ENCODE measurements around the gene FAHD2B.
"Not testable (repeated sequence)": the region's sequence is repeated elsewhere in the genome, so short reads cannot be mapped to it uniquely, and the experiment has no call there.

The FAHD2B gene

GRCh38 chr2:97095661-97096060 lies 979 bp upstream of the FAHD2B start:
- H3K36me3 ChIP-seq (ENCODE audit: control insufficient read depth, insufficient read depth, low read length), result no peaks in the 10 kb centered on the region
- no peak for DNase-seq (ENCODE audit: extremely low read depth, insufficient read length)
- no peak overlapping the region for H3K4me3 ChIP-seq (replicated peaks; ENCODE audit: low read depth, low read length)
- H3K27me3 ChIP-seq (replicated peaks; ENCODE audit: control insufficient read depth, insufficient read depth, low read length), result no peaks in the 10 kb centered on the region
- no peak for TF ChIP-seq CTCF (IDR thresholded peaks at IDR 0.05; ENCODE audit: insufficient read depth, low read length, poor library complexity, severe bottlenecking)

- H3K4me3 ChIP-seq (replicated peaks; ENCODE audit: low read depth, low read length), result peak overlapping the region; percentile 39; the same call in 1 of the 2 replicates
- not testable (repeated sequence) for H3K27me3 ChIP-seq (replicated peaks; ENCODE audit: control insufficient read depth, insufficient read depth, low read length); DNase-seq (ENCODE audit: extremely low read depth, insufficient read length); H3K36me3 ChIP-seq (ENCODE audit: control insufficient read depth, insufficient read depth, low read length)
These were observed 505 bp downstream of the FAHD2B start for GRCh38 chr2:97093983-97094771.

GRCh38 chr2:97092946-97093345 lies 1.7 kb downstream of the FAHD2B start:
- not testable (repeated sequence) for DNase-seq (ENCODE audit: extremely low read depth, insufficient read length); H3K4me3 ChIP-seq (replicated peaks; ENCODE audit: low read depth, low read length); H3K36me3 ChIP-seq (ENCODE audit: control insufficient read depth, insufficient read depth, low read length); H3K27me3 ChIP-seq (replicated peaks; ENCODE audit: control insufficient read depth, insufficient read depth, low read length)

GRCh38 chr2:97088706-97089105 lies 6.0 kb downstream of the FAHD2B start:
- H3K36me3 ChIP-seq (ENCODE audit: control insufficient read depth, insufficient read depth, low read length); DNase-seq (ENCODE audit: extremely low read depth, insufficient read length); H3K4me3 ChIP-seq (replicated peaks; ENCODE audit: low read depth, low read length); H3K27me3 ChIP-seq (replicated peaks; ENCODE audit: control insufficient read depth, insufficient read depth, low read length): not testable (repeated sequence)

DNA sequence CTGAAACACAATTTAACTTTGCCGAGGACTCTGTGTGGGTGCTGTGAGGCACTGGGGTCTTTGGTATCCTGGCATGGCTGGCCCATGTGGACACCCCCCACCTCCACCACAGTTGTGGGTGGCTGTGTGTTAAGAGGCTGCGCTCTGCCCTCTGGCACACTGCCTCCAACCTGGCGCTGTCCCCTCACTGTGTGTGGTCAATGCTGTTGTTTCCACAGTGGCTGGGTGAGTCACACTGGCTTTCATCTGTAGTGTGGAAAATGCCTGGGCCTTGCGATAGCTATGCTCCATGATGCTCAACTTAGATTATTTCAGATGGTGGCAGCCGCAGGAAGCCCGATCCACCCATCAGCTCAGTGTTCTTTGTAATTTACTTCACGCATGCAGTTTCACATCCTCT lies 9.6 kb downstream of the FAHD2B start:
- H3K27me3 ChIP-seq (replicated peaks; ENCODE audit: control insufficient read depth, insufficient read depth, low read length); H3K36me3 ChIP-seq (ENCODE audit: control insufficient read depth, insufficient read depth, low read length); H3K4me3 ChIP-seq (replicated peaks; ENCODE audit: low read depth, low read length); DNase-seq (ENCODE audit: extremely low read depth, insufficient read length): not testable (repeated sequence)

DNA sequence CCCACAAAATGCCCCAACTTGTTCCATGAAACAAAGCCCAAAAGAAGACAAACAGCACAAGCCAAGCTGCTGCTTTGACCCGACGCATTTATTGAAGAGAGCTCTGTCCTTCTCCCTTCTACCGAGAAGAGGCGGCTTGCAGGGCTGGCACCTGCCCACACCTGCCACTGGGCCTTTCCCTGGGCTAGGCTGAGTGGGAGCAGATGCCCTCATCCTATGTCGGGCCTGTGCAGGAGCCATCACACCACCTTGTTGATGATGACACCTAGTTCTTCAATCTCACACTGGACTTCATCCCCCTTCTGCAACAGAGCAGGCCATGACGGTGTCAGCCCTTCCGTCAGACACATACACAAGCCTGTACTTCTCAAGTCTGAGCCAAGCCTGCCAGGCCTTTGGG lies 11.2 kb downstream of the FAHD2B start:
- H3K4me3 ChIP-seq (replicated peaks; ENCODE audit: low read depth, low read length); H3K27me3 ChIP-seq (replicated peaks; ENCODE audit: control insufficient read depth, insufficient read depth, low read length); H3K36me3 ChIP-seq (ENCODE audit: control insufficient read depth, insufficient read depth, low read length); DNase-seq (ENCODE audit: extremely low read depth, insufficient read length): not testable (repeated sequence)

DNA sequence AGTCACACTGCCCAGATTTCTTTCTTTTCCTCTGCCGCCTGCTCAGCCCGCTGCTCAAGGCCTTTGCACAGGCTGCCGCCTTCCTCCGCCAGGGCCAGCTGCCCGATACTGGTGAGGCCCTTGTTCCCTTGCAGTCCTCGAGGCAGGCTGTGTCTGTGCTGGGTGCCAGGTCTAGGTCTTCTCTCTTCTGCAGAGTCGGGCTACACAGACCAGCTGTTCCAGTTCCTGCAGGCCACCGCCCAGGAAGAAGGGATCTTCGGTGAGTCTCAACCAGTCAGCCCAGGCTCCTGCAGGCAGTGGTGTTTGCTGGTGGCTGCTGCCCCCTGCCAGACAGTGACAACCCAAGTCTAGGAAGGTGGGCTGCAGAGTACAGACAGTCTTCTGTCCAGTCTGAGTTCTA lies 12.5 kb downstream of the FAHD2B start:
- not testable (repeated sequence) for H3K27me3 ChIP-seq (replicated peaks; ENCODE audit: control insufficient read depth, insufficient read depth, low read length); H3K4me3 ChIP-seq (replicated peaks; ENCODE audit: low read depth, low read length); H3K36me3 ChIP-seq (ENCODE audit: control insufficient read depth, insufficient read depth, low read length); DNase-seq (ENCODE audit: extremely low read depth, insufficient read length)

DNA sequence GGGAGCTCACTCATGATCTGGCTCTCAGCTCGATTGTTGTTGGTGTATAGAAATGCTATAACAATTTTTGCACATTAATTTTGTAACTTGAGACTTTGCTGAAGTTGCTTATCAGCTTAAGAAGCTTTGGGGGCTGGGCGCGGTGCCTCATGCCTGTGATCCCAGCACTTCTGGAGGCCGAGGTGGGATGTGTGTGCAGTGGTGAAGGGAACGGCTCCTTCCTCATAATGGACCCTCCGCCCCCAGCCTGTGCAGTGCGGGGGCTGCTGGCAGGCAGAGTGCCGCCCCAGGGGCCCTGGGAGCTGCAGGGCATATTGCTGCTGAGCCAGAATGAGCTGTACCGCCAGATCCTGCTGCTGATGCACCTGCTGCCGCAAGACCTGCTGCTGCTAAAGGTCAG lies 13.8 kb downstream of the FAHD2B start:
- H3K27me3 ChIP-seq (replicated peaks; ENCODE audit: control insufficient read depth, insufficient read depth, low read length); H3K36me3 ChIP-seq (ENCODE audit: control insufficient read depth, insufficient read depth, low read length); H3K4me3 ChIP-seq (replicated peaks; ENCODE audit: low read depth, low read length); DNase-seq (ENCODE audit: extremely low read depth, insufficient read length): not testable (repeated sequence)

DNA sequence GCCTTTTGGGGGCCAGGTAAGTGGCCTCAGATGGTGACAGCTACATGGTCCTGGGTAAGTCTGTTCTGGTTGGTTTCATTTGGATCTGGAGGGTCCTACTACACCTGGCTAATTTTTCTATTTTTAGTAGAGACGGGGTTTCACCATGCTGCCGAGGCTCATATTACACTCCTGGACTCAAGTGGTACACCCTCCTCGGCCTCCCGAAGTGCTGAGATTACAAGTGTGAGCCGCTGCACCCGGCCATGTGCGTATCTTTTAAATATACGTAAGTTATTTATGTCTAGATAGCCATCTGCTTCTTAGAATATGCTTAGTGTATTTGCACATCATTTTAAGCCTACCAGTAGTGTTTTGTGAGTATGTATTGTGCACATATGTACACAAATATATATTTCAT lies 17.5 kb downstream of the FAHD2B start:
- DNase-seq (ENCODE audit: extremely low read depth, insufficient read length); H3K4me3 ChIP-seq (replicated peaks; ENCODE audit: low read depth, low read length); H3K27me3 ChIP-seq (replicated peaks; ENCODE audit: control insufficient read depth, insufficient read depth, low read length); H3K36me3 ChIP-seq (ENCODE audit: control insufficient read depth, insufficient read depth, low read length): not testable (repeated sequence)

GRCh38 chr2:97070915-97071314 lies 23.8 kb downstream of the FAHD2B start:
- H3K36me3 ChIP-seq (ENCODE audit: control insufficient read depth, insufficient read depth, low read length); H3K4me3 ChIP-seq (replicated peaks; ENCODE audit: low read depth, low read length); DNase-seq (ENCODE audit: extremely low read depth, insufficient read length); H3K27me3 ChIP-seq (replicated peaks; ENCODE audit: control insufficient read depth, insufficient read depth, low read length): not testable (repeated sequence)

GRCh38 chr2:97068722-97069121 lies 26.0 kb downstream of the FAHD2B start:
- not testable (repeated sequence) for H3K4me3 ChIP-seq (replicated peaks; ENCODE audit: low read depth, low read length); H3K36me3 ChIP-seq (ENCODE audit: control insufficient read depth, insufficient read depth, low read length); H3K27me3 ChIP-seq (replicated peaks; ENCODE audit: control insufficient read depth, insufficient read depth, low read length); DNase-seq (ENCODE audit: extremely low read depth, insufficient read length)

Measured in GM06990 (cell line).